GM20000 (cell line): ENCODE results near the gene PIK3R5.

Source experiments
- DNase-seq: peaks from one replicate; pipeline ENCODE4 v3.0.0; 2012; ENCODE audit warnings: low spot score
- TF ChIP-seq, protein P1 (sequence below): IDR thresholded peaks from 2 replicates; pipeline ENCODE4 v1.5.1; 2012; ENCODE audit warnings: mild to moderate bottlenecking, control low read depth; ENCODE audit errors: extremely low read depth, missing control alignments

Gene PIK3R5

DNA sequence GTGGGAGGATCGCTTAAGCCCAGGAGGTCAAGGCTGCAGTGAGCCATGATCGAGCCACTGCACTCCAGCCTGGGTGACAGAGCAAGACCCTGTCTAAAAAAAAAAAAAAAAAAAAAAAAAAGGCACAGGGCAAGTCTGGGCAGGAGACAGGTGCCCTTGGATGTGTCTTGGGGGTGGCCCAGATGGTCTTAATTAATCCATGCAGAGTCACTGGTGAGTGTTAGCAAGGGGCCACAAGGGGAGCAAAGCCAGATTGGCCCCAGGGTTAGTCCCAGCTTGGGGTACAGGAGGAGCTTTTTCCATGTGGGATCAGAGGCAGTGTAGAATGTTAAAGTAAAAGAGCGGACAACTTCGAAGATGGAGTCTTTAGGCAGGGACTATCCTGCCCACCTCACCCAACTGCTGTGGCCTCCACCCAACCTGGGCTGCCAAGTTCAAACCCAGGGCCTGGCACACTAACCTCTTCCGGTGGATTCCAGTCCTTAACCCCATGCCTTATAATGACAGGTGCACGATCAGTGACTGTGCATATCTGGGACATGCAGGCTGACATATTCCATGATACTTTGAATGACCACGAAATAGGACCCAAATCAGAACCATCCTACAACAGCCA is 134.2 kb downstream of the PIK3R5 start:
- no peak for DNase-seq
- TF ChIP-seq, protein P1, sequence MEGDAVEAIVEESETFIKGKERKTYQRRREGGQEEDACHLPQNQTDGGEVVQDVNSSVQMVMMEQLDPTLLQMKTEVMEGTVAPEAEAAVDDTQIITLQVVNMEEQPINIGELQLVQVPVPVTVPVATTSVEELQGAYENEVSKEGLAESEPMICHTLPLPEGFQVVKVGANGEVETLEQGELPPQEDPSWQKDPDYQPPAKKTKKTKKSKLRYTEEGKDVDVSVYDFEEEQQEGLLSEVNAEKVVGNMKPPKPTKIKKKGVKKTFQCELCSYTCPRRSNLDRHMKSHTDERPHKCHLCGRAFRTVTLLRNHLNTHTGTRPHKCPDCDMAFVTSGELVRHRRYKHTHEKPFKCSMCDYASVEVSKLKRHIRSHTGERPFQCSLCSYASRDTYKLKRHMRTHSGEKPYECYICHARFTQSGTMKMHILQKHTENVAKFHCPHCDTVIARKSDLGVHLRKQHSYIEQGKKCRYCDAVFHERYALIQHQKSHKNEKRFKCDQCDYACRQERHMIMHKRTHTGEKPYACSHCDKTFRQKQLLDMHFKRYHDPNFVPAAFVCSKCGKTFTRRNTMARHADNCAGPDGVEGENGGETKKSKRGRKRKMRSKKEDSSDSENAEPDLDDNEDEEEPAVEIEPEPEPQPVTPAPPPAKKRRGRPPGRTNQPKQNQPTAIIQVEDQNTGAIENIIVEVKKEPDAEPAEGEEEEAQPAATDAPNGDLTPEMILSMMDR, result no peak

DNA sequence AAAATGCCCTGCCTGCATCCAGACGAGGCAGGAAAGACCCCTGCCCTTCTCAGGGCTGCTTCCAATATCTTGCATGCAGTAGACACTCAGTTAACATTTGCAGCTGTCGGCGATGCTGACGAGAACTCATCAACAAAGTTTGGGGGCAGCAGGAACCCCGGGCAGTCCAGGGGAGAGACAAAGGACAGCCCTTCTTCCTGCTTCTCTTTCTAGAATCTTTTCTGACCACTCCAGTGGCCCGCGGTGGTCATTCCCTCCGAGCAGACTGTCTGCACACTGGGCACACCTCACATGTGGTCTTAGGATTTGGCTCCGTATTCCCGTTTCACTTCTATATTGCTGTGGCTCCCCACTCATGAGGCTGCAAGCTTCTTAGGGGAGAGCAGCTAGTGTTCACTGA is 135.4 kb downstream of the PIK3R5 start:
- no peak for DNase-seq
- TF ChIP-seq, protein P1, result no peak

DNA sequence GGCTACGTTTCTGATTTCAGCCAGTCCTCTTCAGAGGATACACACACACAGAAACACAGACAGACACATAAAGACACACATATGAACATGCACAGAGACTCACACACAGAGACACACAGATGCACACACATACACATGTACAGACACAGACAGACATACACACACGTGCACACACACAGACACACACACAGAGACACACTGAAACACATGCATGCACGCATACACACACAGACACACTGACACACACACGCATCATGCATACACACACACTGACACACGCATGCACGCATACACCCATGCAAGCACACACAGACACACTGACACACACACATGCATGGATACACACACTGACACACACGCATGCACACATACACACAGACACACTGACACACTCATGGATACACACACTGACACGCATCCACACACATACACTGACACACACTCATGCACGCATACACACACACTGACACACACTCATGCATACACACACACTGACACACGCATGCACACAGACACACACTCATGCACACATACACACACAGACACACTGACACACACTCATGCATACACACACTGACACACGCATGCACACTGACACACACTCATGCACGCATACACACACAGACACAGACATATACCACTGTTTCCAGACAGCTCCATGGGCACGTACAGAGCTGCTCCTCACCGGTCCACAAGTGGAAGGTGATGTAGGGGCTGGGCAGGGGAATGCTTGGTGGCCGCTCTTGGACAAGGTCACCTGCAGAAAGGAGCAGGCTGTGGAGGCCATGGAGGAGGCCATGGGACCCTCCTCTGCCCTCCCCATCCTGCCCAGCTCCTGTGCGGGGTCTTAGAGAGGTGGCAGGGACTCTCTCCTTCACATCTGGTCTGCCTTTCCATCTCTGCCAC is 136.2 kb downstream of the PIK3R5 start:
- no peak for DNase-seq
- TF ChIP-seq, protein P1, result no peak
